ENCODE results near the gene RND2.

RND2 gene

DNA sequence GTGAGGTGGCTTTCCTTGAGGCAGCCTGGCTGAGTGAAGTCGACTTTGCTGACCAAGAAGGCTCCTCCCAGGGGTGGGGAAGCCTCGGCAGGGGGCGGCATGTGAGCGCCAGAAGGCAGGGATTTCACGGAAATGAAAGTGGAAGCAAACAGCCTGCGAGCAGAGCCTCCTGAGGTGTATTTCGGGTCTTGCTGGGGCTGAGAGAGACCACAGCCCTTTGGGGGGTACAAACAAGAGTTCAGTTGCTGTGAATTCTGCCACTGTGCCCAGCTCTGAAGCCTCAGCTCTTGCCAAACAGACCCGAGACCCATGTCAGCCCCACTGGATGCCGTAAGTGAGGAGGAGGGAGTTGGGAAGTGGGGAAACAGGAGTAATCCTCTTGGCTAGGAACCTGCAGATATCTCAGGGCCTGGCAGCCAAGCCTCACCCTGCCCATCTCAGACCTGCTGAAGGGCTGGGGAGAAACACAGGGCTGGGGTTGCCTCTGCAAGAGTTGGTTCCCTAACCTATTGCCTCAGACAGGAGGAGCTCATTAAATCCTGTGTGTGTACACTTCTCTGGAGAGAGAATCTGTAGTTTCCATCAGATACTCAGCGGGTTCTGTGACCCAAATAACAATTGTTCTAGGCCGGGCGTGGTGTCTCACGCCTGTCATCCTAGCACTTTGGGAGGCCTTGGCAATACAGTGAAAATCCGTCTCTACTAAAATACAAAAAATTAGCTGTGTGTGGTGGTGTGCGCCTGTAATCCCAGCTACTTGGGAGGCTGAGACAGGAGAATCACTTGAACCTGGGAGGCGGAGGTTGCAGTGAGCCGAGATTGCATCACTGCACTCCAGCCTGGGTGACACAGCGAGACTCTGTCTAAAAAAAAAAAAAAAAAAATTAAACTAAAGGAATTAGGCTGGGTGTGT, 18.1 kb upstream of the RND2 start, which contains the start of gene IFI35:
Gene IFI35, plus strand, starts transcription at position 146 of the 913 bp plus-strand sequence. Its CDS starts 164 bp downstream, at position 310.
- DNase-seq = peak; percentile 60

GRCh38 chr17:43010667-43011308, 14.2 kb upstream of the RND2 start:
- no peak for DNase-seq

GRCh38 chr17:43011728-43012472, 13.1 kb upstream of the RND2 start:
- no peak for DNase-seq

DNA sequence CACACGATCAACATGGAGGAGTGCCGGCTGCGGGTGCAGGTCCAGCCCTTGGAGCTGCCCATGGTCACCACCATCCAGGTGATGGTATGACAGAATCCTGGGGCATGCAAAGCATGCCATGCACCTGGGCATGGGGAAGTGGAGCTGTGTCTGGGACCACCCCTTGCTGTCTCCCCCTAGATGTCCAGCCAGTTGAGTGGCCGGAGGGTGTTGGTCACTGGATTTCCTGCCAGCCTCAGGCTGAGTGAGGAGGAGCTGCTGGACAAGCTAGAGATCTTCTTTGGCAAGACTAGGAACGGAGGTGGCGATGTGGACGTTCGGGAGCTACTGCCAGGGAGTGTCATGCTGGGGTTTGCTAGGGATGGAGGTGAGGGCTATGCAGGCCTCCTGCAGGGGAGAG, 11.7 kb upstream of the RND2 start:
- DNase-seq = no peak

GRCh38 chr17:43014020-43014648, 10.9 kb upstream of the RND2 start:
- no peak for DNase-seq

GRCh38 chr17:43014649-43015542, 10.1 kb upstream of the RND2 start:
- DNase-seq = no peak

GRCh38 chr17:43015579-43015978, 9.5 kb upstream of the RND2 start:
- no peak for DNase-seq

DNA sequence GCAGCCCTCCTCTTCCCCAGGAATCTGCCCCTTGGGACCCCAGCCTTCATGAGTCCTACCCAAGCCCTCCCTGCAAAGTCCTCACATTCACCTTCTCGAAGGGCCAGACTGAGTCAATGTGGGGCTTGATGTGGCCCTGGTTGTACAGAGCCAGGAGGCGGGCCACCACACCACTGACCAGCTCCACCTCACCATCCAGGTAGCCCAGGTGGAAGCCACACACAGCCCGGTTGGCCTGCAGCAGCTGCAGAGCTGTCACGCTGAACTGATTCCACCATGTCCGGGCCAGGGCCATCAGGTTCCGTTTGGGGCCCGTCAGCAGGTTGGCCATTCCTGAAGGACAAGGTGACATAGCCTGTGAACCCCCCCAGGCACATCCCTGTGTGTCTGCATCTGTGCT, 8.8 kb upstream of the RND2 start:
- no peak for DNase-seq

DNA sequence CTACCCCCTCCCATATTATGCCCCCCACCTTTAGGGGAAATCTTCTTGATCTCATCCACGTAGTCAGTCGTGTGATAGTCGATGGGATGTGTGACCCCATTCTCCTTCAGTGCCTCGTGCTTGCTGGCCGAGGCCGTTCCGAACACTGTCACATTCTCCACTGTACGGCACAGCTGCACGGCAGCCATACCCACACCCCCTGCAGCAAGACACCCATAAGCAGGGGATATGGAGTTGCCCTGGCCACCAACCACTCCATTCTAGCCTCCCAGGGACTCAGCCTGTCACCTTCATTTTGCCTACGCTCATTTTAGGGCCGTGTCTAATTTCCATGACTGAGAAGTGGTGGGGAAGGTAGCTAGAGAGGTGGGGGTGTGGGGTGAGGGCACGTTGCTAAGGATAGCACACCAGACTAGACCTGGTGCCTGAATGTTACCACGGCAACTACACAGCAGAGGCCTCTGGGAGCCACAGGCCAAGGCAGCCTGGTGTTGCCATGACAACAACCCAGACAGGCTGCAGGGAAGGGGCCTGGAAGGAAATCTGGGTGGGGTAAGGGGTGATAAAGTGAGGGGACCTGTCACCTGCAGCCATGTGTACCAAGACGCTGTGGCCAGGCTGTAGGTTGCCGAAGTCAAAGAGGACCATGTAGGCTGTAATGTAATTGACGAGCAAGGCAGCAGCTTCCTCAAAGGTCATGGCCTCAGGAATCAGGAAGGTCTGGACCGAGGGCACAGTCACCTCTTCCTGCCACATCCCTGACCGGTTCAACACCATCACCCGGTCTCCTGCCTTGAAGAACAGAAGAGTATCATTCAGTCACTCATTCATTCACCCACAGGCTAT, 6.8 kb upstream of the RND2 start:
- DNase-seq = no peak

- DNase-seq = no peak
These were observed 6.1 kb upstream of the RND2 start for GRCh38 chr17:43018932-43019331.

DNA sequence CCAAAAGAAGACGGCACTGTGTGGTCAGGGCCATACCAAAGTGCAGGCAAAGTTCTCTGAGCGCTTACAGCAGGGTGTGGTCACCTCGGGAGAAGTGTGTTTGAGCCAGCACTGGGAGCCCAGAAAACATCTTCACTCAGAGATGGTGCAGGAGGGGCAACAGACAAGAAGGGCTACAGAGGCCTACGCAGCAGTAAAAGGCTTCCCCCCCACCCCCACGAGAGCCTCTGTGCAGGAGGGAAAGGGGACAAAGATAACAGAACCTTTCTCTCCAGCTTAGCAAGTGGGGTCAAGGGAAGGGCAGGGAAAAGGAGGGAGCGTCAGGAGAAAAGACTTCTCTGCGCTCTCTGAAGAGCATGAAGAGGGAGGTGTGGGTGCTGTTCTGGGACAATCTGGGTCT, 5.6 kb upstream of the RND2 start:
- no peak for DNase-seq

DNA sequence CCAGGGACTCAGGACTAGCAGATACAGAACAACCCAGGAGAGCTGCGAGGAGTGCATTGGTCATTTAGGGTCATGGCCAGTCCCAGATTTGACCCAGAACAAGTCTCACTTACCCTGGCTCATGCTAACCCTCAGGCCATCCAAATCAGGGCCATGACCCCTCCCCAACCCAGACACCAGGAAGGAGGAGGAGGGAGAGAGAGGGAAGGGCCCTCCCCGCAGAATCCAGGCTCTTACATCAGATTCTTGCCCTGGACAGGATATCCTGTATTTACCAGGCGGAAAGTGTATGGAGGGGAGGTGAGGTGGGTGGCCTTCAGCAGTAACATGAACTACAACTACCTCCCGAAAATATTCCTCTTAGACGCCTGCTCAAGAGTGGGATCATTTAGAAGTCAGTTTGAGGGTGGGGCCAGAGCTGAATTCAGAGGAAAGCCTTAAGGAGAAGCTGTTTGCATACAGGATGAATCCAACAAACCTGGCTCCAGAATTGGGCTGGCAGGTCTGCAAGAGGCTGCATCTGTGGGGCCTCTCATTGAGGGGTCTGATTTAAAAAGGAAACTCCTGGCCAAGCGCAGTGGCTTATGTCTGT, 4.9 kb upstream of the RND2 start:
- DNase-seq = no peak

DNA sequence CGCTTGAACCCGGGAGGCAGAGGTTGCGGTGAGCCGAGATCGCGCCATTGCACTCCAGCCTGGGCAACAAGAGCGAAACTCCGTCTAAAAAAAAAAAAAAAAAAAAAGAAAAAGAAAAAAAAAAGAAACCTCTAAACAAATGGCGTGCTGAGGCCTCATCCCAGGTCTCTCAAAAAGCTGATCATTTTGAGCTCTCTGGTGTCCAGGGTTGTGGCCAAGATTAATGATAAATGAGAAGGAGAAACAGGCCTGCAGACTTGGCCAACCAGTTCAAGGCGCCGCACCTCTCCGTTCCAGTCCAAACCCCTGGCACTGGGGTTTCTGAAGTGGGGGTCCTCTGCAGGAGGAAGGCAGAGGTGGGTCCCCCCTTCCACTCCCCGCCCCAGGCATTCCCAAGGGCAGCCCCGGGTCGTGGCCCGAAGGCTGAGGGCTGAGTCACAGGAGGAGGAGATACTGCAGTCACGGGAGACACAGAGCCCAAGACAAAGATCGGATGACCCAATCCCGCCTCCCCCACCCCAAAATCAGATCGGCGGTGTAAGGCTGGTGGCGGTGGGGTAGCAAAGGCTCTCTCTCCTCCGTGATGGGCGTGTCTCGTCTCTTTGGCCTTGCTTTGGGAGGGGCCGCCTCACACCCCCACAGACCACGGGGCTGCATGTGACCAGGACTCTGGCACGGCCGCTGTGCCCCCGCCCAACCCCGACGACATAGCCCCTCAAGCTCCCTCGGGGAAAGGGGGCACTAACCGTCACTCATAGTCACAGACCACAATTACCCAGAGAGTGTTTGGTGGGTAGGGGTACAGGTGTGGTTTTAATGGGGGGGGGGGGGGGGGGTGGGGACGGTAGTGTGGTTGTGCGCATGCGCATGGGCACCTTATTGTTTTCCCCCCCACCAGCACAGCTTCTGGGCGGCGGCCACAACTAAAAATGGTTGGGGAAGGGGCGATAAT, 4.0 kb upstream of the RND2 start:
- DNase-seq = peak; percentile 69

DNA sequence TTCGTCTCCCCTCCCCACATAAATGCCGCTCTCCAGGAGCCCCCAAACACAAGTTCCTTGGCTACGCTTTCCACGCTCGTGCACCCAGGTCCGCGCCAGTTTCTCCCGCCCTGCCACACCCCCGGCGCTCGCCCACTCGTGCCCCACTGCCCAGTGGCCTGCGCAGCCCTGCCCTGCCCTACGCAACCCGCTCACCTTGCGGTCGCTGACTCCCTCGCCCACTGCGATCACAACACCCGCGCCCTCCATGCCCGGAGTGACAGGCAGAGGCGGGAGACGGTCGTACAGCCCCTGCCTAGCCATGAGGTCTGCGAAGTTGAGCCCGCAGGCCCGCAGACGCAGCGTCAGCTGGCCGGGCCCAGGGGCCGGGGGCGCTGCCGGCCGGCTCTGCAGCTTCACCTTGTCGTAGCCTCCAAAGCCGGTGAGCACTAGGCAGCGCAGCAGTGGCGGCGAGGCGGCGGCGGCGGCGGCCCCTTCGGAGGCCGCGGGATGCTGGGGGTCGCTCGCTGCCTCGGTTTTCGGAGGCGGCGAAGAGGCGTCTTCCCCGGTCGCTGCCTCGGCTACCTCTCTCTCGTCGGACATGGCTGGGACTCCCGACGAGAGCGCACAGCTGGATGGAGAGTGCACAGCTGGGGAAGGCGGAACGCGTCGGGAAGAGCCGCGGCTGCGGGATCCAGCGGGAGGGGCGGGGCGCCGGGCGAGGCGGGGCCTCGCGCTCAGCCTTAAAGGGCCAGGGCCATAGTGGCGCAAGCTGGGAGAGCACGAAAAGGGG, 3.1 kb upstream of the RND2 start, which contains the start of gene VAT1:
Gene VAT1, minus strand, starts transcription at position 645 of the 772 bp plus-strand sequence. Its CDS starts 63 bp downstream, at position 582.
- peak; percentile 72 for DNase-seq

- no peak for DNase-seq
These were observed 243 bp downstream of the RND2 start for GRCh38 chr17:43025290-43025657.

DNA sequence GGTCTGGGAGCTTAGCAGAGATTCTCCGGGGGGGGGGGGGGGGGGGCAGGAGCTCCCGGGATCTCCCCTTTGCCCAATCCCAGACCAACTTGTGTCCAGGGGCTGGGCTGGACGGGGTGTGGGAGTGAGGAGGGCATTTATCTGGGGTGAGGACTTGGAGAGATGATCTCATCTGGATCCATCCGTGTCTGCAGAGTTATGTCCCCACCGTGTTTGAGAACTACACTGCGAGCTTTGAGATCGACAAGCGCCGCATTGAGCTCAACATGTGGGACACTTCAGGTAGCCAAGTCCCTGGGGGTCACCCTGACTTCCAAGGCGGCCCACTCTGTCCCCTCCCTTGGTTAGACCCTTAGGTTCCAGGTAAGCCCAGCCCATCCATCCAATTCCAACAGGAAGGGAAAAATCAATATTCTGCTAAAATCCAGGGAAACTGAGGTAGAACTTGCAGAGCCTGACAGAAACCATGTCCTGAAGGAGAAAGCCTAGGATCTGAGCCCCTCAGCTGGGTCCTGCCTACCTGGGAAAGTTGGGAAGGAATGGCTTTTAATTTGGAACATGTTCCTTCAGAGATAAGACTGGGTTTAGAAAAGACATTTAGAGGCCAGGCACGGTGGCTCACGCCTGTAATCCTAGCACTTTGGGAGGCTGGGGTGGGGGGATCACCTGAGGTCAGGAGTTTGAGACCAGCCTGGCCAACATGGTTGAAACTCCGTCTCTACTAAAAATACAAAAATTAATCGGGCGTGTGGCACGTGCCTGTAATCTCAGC, 921 bp downstream of the RND2 start:
- DNase-seq = no peak

GRCh38 chr17:43026595-43026994, 1.6 kb downstream of the RND2 start:
- DNase-seq = no peak

All from kidney glomerular epithelial cell (primary cell).